SH-SY5Y (cell line): ENCODE measurements around the gene PTPRM.

Source experiments
- GATA2 ChIP-seq: IDR thresholded peaks from 2 replicates; pipeline ENCODE4 v1.6.1; 2011; ENCODE audit warnings: mild to moderate bottlenecking, low read depth, low read length
- GATA3 ChIP-seq: IDR thresholded peaks from 2 replicates; pipeline ENCODE4 v1.6.1; 2011; ENCODE audit warnings: low read depth, mild to moderate bottlenecking, low read length, moderate library complexity

DNA sequence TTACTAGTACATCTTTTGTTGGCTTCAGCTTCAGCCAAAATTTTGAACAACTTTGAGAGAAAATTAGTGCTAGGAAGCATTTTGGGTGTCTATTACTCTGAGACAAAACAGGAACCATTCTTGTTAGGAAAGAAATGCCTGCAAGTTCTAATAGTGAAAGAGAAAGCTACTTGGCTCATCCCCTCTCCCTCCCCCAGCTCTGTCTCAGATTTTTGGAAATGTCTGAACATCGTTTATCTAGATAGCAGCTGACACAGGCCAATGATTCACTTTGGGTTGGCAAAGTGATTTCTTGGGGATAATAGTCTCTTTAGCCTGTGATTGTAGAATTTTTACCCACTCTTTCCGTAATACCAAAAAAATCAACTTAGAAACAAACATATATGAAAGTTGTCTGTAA lies 42.3 kb upstream of the PTPRM start:
- TF ChIP-seq GATA3 (no peak), GATA2 (no peak)
